ENCODE data around the gene PPP1R13B.
A peak's percentile ranks its signal among the peaks of the same experiment; 100 is the strongest.
"Not testable (repeated sequence)": the region's sequence is repeated elsewhere in the genome, so short reads cannot be mapped to it uniquely, and the experiment has no call there.

PPP1R13B gene, protein sequence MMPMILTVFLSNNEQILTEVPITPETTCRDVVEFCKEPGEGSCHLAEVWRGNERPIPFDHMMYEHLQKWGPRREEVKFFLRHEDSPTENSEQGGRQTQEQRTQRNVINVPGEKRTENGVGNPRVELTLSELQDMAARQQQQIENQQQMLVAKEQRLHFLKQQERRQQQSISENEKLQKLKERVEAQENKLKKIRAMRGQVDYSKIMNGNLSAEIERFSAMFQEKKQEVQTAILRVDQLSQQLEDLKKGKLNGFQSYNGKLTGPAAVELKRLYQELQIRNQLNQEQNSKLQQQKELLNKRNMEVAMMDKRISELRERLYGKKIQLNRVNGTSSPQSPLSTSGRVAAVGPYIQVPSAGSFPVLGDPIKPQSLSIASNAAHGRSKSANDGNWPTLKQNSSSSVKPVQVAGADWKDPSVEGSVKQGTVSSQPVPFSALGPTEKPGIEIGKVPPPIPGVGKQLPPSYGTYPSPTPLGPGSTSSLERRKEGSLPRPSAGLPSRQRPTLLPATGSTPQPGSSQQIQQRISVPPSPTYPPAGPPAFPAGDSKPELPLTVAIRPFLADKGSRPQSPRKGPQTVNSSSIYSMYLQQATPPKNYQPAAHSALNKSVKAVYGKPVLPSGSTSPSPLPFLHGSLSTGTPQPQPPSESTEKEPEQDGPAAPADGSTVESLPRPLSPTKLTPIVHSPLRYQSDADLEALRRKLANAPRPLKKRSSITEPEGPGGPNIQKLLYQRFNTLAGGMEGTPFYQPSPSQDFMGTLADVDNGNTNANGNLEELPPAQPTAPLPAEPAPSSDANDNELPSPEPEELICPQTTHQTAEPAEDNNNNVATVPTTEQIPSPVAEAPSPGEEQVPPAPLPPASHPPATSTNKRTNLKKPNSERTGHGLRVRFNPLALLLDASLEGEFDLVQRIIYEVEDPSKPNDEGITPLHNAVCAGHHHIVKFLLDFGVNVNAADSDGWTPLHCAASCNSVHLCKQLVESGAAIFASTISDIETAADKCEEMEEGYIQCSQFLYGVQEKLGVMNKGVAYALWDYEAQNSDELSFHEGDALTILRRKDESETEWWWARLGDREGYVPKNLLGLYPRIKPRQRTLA

DNA sequence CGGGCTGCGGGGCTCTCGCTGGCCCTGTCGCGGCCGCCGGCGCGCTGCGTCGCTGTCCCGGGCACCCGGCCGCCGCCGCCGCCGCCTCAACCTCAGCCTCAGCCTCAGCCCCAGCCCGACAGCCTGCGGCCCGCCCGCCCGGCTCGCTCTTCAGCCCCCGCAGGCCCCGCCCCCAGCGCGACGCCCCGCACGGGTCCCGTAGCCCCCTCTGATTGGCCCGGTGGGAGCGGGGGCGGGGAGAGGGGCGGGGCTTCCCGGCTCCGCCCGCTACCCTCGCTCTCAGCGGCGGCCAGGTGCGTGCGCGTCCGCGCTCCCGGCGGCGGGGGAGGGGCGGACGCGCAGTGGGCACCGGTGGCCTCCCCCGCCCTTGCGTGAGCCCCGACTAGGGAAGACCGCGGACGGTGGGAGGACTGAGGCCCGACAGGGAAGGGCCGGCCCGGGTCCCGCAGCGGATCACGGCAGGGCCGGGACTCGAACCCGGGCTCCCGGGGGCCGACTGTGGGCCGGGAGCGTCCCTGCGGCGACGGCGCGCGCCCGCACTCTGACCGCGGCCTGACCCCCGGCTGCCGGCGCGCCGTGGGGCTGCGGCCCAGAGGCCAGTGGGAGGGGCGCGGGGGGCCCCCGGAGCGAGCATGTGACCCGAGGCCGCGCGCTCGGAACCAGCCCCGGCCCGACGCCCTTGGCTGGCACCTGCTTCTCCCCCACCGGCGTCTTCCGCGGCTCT, at the start of gene PPP1R13B:
TSS of gene PPP1R13B (minus strand) at position 125 of the 724 bp plus-strand sequence. CDS start 268 bp downstream, outside the sequence.
- peak; percentile 94 for DNase-seq

DNA sequence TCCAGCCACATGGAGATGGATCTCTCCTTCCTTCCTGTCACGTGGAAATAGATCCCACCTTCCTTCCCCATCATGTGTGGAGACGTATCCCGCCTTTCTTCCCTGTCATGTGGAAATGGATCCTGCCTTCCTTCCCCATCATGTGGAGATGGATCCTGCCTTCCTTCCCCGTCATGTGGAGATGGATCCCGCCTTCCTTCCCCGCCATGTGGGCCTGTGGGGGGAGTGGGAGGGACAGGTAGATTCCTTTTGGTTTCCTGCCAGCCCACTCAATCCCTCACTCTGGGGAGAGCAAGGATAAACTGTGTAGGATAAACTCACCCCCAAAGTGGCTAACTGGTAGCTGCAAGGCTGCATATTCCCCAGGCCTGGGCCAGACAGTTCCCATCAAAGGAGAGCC, 49.2 kb upstream of the PPP1R13B start:
- DNase-seq, result no peak

DNA sequence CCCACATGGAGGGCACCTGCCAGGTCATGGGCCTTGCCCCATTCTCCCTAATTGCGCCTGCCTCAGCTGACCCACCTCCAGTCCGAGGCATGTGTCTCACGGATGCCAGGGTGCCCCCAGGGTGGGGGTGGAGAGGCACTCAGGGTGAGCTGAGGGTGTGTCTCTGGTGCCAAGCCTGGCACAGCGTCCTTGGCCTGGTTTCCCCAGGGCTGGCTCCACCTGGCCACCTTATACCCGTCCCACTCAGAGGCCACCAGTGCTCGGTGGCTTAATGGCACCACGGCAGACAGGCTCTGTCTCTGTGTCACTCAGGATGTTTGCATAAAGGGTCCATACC, 47.3 kb upstream of the PPP1R13B start:
- DNase-seq, result no peak

DNA sequence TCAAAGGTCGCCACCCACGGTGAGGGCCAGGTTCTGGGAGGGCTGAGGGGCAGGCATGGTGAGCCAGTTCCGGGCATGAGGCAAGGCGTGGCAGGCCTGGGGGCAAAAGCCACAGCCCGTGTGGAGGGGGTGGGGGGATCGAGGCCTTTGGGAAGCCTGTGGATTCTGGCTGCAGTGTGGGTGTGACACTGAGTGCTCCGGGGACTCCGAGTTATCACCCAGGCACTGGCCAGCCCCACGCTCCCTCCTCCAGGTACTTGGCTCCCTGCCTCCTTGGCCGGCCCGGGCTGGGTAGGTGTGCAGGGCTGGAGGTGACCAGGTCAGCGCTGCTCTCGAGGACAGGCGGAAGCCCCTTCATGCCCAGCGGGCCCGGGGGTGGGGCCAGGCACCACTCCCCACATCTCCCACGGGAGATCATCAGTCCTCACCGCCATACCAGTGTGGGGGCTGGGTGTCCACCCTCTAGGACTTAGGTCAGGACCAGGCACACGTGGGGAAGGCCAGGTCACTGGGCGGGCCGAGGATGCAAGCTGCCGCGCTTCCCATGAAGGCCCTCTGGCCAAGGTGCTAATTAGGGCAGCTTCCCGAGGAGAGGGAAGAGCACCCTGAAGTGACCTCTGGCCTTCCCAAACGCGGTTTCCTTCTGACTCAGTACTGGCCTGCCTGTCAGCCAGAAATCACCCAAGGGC, 46.8 kb upstream of the PPP1R13B start:
- no peak for DNase-seq

DNA sequence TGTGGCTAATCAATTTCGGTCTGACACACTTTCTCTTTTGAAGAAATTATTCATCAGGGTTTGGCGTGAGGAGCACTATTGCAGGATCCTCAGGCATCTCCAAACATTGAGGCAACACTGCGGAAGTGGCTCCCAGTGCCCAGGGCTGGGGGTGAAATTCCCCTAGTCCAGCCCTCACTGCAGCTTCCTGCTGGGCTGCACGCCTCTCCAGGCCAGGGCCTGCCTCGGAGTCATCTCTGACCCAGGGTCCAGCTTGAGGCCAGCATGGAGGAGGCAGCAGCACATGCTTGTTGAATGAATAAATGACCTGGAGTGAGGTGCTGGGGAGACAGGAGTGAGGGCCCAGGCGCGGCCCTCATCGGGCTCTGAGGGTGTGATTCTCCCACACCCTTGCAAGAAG, 44.9 kb upstream of the PPP1R13B start:
- DNase-seq, result no peak

DNA sequence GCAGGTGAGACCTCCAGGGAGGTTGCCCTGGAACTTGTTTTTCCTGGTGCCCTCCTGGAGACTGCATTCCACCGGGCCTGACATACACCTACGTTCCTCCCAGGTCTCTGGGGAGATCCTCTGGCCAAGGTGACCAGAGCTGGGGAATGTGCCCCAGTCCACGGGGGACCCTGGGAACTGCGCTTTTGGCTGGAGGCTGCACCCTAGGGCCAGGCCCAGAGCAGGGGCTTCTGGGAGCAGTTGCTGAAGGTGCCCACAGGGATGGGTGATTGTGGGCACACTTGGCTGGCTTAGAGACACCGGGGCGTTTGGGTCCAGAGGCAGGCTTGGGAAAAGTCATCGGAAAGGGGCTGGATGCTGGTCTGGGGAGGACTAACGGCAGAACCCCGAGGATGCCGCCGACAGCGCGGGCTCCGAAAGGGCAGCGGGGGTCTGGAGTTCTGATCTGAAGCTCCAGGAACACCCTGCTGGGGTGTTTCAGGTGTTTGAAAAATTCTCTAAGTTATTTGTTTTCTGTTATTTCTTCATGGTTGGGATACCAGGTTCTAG, 44.4 kb upstream of the PPP1R13B start:
- DNase-seq, result no peak

DNA sequence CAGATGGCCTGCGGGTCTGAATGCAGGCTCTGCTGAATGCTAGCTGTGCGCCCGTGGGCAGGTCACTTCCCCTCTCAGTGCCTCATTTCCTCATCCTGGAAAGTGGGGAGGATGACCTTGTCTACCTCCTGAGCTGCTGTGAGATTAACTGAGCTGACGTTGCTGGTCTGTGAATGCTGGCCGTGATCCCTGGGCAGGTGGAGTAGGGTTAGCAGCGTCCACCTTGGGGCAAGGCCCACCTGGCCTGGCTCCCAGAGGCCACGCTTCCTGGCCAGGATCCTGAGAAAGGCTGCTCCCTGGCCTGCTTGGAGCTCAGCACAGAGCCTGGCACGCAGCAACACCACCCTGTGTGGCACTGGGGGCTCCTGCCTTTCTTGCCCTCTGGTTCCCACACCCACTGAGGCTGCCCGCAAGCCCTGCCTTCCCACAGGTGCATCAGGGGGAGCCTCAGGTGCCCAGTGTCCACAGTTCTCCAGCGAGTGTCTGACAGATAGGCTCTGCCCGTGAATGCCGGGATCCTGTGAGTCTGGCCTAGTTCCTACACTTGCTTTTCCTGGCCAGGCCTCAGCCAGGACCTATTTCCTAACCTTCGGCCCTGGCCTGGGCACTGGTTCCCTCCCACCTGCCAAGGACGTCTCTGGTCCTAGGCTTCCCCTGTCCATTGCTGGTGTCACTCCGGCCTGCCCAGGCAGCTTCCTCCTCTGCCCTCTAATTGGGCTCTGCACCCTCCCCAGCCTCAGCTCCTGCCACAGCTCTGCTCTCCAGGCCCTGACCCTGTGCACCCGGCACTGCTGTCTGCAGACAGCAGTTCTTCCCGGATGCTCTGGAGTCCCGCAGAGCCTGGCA, 43.7 kb upstream of the PPP1R13B start:
- DNase-seq, result no peak

DNA sequence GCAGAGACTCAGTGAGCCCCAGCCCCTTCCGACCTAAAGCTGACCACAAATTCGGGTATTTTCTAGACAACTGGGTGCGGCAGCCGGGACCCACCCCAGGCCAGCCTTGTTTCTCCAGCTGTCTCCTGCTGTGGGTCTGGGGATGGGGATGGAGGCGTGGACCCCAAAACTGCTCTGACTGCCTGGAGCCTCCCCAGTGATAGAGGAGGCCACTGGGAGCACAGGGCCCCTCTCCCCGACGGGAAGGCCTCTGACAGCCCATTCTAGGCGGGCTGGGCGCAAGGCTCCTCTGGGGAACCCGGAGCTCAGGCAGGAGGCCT, 42.6 kb upstream of the PPP1R13B start:
- no peak for DNase-seq

DNA sequence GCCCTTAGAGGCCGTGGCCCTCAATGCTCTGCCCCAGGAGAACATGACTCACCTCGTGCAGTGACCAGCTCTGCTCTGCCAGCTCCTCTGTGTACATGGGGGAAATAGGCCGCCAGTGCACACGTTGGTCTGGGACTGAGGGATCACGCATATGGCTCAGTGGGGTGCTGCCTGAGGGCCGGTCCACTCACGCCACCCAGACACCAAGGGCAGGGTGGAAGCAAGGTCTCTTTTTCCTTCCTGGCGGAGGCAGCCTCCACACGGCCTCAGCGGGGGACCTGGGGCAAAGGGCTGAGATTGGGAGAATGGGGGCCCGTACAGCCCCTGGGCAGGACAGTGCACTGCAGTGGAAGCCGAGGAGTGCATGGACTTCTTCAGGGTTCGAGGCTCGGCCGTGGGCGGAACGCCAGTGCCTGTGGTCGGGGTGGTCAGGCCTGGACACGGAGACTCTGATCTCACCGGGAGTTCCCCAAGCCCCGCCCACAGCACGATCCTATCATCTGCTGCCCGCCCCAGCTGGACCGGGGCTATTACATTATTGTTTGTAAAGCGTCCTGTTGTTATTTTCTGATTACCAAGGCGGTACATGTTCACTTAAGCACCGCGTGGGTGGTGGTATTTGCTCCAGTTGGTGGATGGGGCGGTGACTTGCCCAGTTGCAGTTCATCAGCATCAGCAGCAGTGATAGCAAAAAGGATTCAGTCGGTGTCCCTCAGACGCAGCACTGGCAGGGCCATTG, 42.1 kb upstream of the PPP1R13B start:
- no peak for DNase-seq

DNA sequence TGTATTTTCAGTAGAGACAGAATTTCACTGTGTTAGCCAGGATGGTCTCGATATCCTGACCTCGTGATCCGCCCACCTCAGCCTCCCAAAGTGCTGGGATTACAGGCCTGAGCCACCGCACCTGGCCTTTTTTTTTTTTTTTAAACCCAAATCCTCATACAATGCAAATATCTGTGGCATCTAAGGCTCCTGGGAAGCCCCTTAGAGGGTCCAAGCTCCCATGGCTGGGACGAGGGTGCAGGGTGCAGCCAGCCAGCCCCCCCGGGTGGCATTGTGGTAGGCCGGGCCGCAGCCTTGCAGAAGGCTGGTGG, 41.6 kb upstream of the PPP1R13B start:
- DNase-seq, result not testable (repeated sequence)

DNA sequence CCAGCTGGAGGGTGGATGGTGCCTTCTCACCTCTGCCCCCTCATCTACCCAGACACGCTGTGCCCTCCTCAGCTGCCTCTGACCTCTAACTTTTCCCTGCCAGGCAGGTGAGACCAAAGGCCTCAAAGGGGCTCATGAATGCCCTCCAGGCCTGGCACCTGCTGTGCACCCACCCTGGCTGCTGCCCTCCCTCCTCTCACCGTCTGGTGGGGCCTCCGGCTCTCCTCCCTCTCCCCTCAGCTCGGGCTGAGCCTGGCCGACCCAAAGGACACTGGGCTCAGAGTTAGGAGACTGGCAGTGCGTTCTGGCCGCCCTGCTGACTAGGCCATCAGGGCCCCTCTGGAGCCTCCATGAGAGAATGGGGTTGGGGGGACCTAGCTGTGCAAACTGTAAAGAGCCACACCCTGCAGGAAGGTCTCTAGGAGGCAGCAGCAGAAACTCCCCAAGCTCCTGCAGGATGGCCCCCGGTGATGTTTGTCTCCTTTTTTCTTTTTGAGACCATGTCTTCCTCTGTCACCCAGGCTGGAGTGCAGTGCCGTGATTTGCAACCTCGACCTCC, 40.3 kb upstream of the PPP1R13B start:
- DNase-seq, result no peak

DNA sequence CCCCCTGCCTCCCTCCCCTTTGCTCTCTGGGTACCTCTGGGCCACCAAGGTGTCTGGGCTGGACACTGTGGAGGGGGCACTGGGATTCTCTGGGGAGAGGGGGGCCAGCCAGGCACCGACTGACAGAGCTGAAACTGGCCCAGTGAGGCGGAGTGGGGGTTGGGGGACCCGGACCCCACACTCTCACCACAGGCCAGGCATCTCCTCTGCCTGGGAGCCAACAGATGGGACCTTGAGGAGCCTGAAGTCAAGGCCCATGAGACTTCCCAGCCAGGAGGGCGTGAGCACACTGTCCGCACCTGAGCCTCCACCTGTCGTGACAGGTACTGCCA, 39.8 kb upstream of the PPP1R13B start:
- DNase-seq, result no peak

DNA sequence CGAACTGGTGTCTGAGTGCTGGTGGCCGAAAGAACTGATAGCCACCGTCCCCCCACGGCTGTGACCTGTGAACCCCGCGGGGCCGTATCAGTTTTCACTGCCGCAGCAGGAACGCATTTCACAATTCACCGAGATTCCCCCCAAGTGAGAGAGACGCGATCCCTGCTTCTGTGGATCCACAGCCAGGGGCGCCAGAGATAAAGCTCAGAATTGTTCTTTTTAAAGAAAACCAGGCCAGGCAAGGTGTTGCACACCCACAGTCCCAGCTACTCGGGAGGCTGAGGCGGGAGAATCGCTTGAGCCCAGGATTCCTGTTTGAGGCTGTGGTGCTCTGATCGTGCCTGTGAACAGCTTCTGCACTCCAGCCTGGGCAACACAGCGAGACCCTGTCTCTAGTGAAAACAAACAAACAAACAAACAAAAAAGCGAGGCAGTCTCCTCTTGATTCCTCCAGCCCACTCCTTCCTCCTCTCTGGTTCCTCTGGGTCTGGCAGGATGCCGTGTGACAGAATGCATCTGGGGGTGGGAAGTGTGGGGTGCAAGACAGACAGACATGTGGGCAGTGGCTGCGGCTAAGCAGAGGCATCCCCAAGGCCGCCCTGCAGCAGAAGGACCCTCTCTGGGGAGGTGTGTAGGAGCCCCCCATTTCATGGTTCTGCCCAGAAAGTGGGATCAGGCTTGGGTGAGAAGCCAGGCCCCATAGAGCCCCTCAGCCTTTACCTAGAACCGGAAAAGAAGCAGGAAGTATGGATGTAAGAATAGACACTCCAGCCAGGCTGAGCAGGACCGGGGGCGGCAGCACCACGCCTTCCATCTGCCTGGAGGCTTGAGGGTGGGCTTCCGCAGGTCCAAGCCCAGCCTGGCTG, 39.2 kb upstream of the PPP1R13B start:
- no peak for DNase-seq

DNA sequence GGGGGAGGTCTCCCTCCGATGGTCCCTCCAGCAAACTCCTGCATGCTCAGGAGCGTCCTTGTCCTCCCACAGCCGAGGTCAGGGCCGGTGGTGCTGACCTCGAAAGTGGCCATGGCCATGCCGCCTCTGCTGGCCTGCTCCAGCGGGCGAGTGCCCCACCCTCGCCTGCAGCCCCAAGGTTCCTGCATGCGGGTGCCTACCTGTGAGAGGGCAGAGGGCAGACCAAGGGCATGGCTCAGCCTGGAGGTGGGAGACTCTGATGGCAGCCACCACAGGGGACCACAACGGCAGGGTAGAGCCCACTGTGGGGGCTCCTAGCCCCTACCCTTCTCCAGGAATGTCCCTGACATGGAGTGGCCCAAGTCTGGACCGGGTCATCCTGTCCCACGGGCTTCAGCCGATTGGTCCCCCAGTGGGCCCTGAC, 38.1 kb upstream of the PPP1R13B start:
- DNase-seq, result no peak

DNA sequence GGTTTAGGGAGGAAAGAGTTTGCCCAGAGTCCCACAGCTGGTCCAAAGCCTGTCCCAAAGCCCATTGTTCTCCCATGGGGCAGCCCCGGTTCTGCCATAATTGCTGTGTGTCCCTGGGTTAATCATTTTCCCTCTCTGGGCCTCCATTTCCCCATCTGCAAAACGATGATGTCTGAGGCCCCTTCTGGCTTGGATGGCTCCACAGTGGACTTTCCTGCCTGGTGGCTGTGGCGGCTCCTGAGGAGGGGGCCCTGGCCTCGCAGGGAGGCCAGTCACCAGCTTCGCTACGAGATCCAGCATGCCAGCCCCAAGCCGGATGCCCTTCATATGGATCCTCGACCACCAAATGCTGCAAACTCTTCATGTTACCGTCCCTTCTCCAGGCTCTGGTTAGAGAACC, 37.5 kb upstream of the PPP1R13B start:
- DNase-seq, result no peak

DNA sequence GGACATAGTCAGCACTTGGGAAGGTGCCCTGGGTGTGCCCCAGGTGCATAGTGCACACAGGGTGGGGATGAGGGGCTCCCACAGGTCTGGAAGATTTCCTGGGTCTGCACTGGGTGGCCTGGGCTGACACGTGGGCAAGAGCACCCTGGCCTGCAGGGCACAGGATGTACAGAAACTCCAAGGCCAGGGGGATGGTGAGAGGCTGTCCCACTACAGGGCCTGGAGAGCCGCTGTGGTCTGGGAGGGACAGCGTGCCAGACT, 35.8 kb upstream of the PPP1R13B start:
- no peak for DNase-seq

DNA sequence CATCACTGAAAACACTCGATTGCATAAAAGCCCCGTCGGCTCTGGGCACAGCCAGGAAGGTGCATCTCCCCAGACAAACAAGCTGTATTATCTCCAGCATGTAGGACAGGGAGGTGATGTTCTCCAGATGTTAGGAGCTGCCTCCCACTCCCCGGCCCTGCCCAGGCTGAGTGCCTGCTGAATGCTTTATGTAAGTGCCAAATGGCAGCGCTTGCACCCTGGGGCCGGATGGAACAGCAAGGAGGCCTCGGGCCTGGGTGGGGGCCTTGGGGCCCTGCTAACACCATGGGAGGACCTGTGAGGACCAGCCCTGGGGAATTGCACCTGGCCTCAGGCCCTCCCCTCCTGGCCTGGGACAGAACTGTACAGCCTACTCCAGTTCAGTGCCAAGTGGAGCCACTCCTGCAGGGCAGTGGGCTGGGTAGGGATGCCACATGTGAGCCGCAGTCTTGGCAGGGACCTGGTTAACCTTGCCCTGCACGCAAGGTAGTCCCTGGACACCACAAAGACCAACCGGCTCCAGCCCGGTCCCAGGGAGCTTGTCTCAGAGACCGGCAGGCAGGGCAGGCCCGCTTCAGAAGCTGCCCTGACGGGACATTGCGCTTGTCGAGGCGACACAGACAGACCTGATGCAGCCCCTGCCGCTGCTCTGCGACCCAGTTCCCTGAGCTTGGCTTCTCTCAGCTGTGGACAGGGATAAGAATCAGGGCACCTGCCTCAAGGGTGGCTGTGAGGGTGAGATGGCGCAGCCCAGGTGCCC, 35.3 kb upstream of the PPP1R13B start:
- no peak for DNase-seq

DNA sequence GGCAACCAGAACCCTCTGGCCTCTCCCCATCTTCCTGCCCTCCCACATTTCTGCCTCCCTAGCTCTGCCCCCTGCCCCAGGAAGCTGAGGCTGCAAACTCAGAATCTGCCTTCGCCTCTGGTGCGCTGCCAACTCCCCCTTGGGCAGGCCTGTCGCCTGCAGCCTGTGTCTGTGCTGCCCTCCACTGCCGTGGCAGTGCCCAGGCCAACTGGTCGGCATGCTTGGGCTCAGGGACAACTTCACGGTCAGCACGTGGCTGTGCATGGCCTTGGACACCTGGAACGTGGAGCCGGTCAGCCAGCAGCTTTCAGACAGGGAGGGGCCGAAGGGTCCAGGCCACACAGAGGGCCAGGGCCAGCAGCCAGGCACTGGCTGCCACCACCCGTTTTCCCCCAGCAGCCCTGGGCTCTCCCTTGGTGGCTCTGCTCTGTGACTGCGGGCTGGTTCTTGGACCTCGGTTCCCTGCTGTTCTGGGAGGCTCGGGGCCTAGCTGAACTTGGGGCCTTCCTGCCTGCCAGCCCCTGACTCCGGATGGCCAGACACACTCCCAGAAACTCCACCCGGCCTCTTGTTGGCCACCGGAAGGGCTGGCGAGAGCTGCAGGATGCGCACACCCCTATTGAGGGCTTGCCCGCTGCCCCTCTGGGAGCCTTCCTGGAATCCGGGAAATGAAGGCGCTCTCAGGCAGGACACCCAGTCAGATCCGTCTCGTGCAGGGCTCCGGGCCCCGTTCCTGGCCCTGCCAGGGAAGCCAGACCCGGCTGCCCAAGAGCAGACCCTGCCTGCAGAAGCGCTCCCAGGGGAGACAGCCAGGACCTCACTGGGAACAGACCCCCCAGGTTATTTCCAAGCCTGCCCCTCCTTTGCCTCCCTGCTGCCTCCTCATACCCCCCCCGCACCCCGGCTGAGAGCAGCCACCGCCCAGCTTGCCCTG, 34.2 kb upstream of the PPP1R13B start:
- no peak for DNase-seq
